Anterior cingulate cortex (tissue), 58 donors: ENCODE data around the gene WNT7B.

Experiments used
- DNase-seq, 58 donors: peaks; one replicate each; lab custom pipeline; 2025; lab: John Stamatoyannopoulos, UW

WNT7B gene

GRCh38 chr22:45977003-45977411 is at the start of gene WNT7B:
TSS of gene WNT7B (minus strand) at chr22:45977162. CDS start at chr22:45976754, 408 bp downstream.
- no peak for DNase-seq

GRCh38 chr22:46025973-46026898 is 49.3 kb upstream of the WNT7B start:
- DNase-seq, result no peak

- DNase-seq, result no peak
Observed at GRCh38 chr22:46025225-46025972, 48.4 kb upstream of the WNT7B start.

GRCh38 chr22:46024136-46024840 is 47.3 kb upstream of the WNT7B start:
- no peak for DNase-seq

- DNase-seq, result peak in 1 of 58 donors; percentile 28
Observed at GRCh38 chr22:46023558-46023981, 46.6 kb upstream of the WNT7B start.

- DNase-seq, result no peak
Observed at GRCh38 chr22:46022881-46023512, 46.0 kb upstream of the WNT7B start.

GRCh38 chr22:46021577-46021976 is 44.6 kb upstream of the WNT7B start:
- no peak for DNase-seq

- no peak for DNase-seq
Observed at GRCh38 chr22:46019351-46019750, 42.4 kb upstream of the WNT7B start.

GRCh38 chr22:46018859-46019258 is 41.9 kb upstream of the WNT7B start:
- no peak for DNase-seq

GRCh38 chr22:46017166-46017565 is 40.2 kb upstream of the WNT7B start:
- no peak for DNase-seq

- peak in 51 of 58 donors; percentile 31 to 91 (median 72) for DNase-seq
Observed at GRCh38 chr22:46013460-46014416, 36.8 kb upstream of the WNT7B start.

GRCh38 chr22:46012881-46013281 is 35.9 kb upstream of the WNT7B start:
- DNase-seq, result no peak

- no peak for DNase-seq
Observed at GRCh38 chr22:46012182-46012880, 35.4 kb upstream of the WNT7B start.

GRCh38 chr22:46011627-46012181 is 34.7 kb upstream of the WNT7B start:
- peak in 2 of 58 donors; percentile 48 to 67 for DNase-seq

GRCh38 chr22:46010951-46011626 is 34.1 kb upstream of the WNT7B start:
- DNase-seq, result peak in 52 of 58 donors; percentile 48 to 94 (median 78)

GRCh38 chr22:46010207-46010867 is 33.4 kb upstream of the WNT7B start:
- peak in 1 of 58 donors; percentile 55 for DNase-seq

GRCh38 chr22:46009730-46010129 is 32.8 kb upstream of the WNT7B start:
- no peak for DNase-seq
